HTERT RPE-1 (cell line): Measurements from ENCODE around the gene MMP8.

Source experiments
- in situ Hi-C: fragments of 300-500 bp; cut with MboI; formaldehyde crosslinking; loops from 4 replicates; pipeline ENCODE4 v1.14.3; 2020; ENCODE audit warnings: low sequenced_read_pairs

Gene MMP8

DNA sequence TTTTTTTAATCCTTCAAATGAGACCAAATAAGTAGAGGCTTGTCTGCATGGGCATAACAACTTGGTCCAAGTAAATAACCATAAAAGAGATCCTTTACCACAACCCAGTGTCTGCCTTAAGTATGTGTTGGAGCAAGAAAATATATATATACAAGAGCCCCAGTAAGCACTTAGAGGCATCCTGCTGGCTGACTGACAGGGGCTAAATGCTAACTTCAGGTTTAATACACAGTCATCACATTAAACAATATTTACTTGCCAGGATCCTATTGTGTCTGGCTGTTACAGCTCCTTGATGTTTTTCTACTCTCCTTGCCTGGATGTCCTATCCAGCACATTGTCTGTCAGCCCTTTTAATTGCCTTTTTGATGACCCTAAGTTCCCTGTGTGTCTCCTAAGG is 62.1 kb downstream of the MMP8 start:
- in situ Hi-C loops: no loop called here
